ENCODE results near the gene LCORL. TPM values are rescaled to one million over a fixed set of nuclear protein-coding genes. Genes with fewer than 3 reads are reported as not detected.

The LCORL gene
- total RNA-seq, 4 donors from 2014 or later: 6.1 to 17.5 (median 8.2) TPM

GRCh38 chr4:17933126-17933525 lies 88.4 kb downstream of the LCORL start:
- intact Hi-C loops (cut with DNase I): no loop called here
- H3K27me3 ChIP-seq: no peaks in the 10 kb centered on the region
- no peak overlapping the region for H3K4me3 ChIP-seq
- peaks cover 0 to 5% (median 0%) of the 10 kb centered on the region in 3 donors for H3K9me3 ChIP-seq
- peaks cover 0 to 17% (median 0%) of the 10 kb centered on the region in 3 donors for H3K36me3 ChIP-seq
- no peak overlapping the region for H3K27ac ChIP-seq
- no peak for DNase-seq
- TF ChIP-seq POLR2A (IDR thresholded peaks at IDR 0.05) (no peak), CTCF (IDR thresholded peaks at IDR 0.05) (no peak)
- no peaks in the 10 kb centered on the region for H3K4me1 ChIP-seq

GRCh38 chr4:17932041-17932440 lies 89.5 kb downstream of the LCORL start:
- Histone ChIP-seq H3K4me1 (no peaks in the 10 kb centered on the region), H3K36me3 (peaks cover 0 to 13% (median 0%) of the 10 kb centered on the region in 3 donors), H3K4me3 (no peak overlapping the region), H3K27ac (no peak overlapping the region), H3K9me3 (peaks cover 0 to 5% (median 0%) of the 10 kb centered on the region in 3 donors), H3K27me3 (no peaks in the 10 kb centered on the region)
- TF ChIP-seq CTCF (IDR thresholded peaks at IDR 0.05) (no peak), POLR2A (IDR thresholded peaks at IDR 0.05) (no peak)
- intact Hi-C loops (cut with DNase I): no loop called here
- 56 to 89% methylated on average over 3 of the region's 3 CpGs for WGBS, 2 donors
- no peak for DNase-seq

- no peaks in the 10 kb centered on the region for H3K4me1 ChIP-seq
- peaks cover 0 to 12% (median 0%) of the 10 kb centered on the region in 3 donors for H3K36me3 ChIP-seq
- 70 to 79% methylated on average over 3 of the region's 3 CpGs for WGBS, 2 donors
- no peak for DNase-seq
- intact Hi-C loops (cut with DNase I): no loop called here
- H3K27me3 ChIP-seq: no peaks in the 10 kb centered on the region
- no peak for TF ChIP-seq CTCF (IDR thresholded peaks at IDR 0.05)
- no peak for TF ChIP-seq POLR2A (IDR thresholded peaks at IDR 0.05)
- H3K9me3 ChIP-seq: peaks cover 0 to 5% (median 0%) of the 10 kb centered on the region in 3 donors
- H3K4me3 ChIP-seq: no peak overlapping the region
- no peak overlapping the region for H3K27ac ChIP-seq
Observed at GRCh38 chr4:17930256-17930655, 91.3 kb downstream of the LCORL start.

- TF ChIP-seq POLR2A (IDR thresholded peaks at IDR 0.05) (no peak), CTCF (IDR thresholded peaks at IDR 0.05) (no peak)
- Histone ChIP-seq H3K4me3 (no peak overlapping the region), H3K4me1 (no peaks in the 10 kb centered on the region), H3K27ac (no peak overlapping the region), H3K27me3 (no peaks in the 10 kb centered on the region), H3K9me3 (no peaks in the 10 kb centered on the region), H3K36me3 (peaks cover 0 to 19% (median 0%) of the 10 kb centered on the region in 3 donors)
- DNase-seq: no peak
- WGBS, 2 donors: 93 to 96% methylated on average over 3 of the region's 5 CpGs
- intact Hi-C loops (cut with DNase I): no loop called here
Observed at GRCh38 chr4:17924189-17924588, 97.4 kb downstream of the LCORL start.

- no peak for DNase-seq
- TF ChIP-seq POLR2A (IDR thresholded peaks at IDR 0.05) (no peak), CTCF (IDR thresholded peaks at IDR 0.05) (no peak)
- H3K27me3 ChIP-seq: no peaks in the 10 kb centered on the region
- no peak overlapping the region for H3K27ac ChIP-seq
- H3K4me3 ChIP-seq: no peak overlapping the region
- H3K9me3 ChIP-seq: no peaks in the 10 kb centered on the region
- 80 to 92% methylated on average over 1 of the region's 1 CpG for WGBS, 2 donors
- peaks cover 0 to 12% (median 0%) of the 10 kb centered on the region in 3 donors for H3K36me3 ChIP-seq
- no peaks in the 10 kb centered on the region for H3K4me1 ChIP-seq
- intact Hi-C loops (cut with DNase I): no loop called here
Observed at GRCh38 chr4:17921451-17921850, 100.1 kb downstream of the LCORL start.

All from esophagus squamous epithelium (tissue), 5 donors.